GM23338 (cell line): ENCODE measurements around the gene ITIH6. TPM values are rescaled to one million over a fixed set of nuclear protein-coding genes. Genes with fewer than 3 reads are reported as not detected.
A peak's percentile ranks its signal among the peaks of the same experiment; 100 is the strongest.

ENCODE experiments used
- ATAC-seq: fragments of 200-7000 bp; cut with Tn5 transposase; 3 replicates; pipeline ENCODE4 v1.9.1; 2020
- DNase-seq: peaks from one replicate; pipeline ENCODE4 v3.0.0-alpha.2; 2015; ENCODE audit warnings: low spot score
- H2AFZ ChIP-seq: fragments of 200-600 bp; sonication (generic); 2 replicates; pipeline ENCODE4 v1.8.0; 2016; ENCODE audit warnings: antibody characterized with exemption, mild to moderate bottlenecking, moderate library complexity
- H3F3A ChIP-seq: fragments of 200-600 bp; sonication (generic); replicated peaks from 2 replicates; pipeline ENCODE4 v1.8.0; 2017; ENCODE audit warnings: antibody characterized with exemption, mixed run types, low read depth
- H3K27ac ChIP-seq: fragments of 200-600 bp; sonication (generic); 2 replicates; pipeline ENCODE4 v1.6.1; 2016; ENCODE audit warnings: low read depth
- H3K27me3 ChIP-seq: fragments of 200-600 bp; sonication (generic); 2 replicates; pipeline ENCODE4 v1.8.0; 2016; ENCODE audit warnings: mild to moderate bottlenecking, mixed run types, moderate library complexity; ENCODE audit not compliant: insufficient read depth
- H3K36me3 ChIP-seq: fragments of 200-600 bp; sonication (generic); 2 replicates; pipeline ENCODE4 v1.8.0; 2016; ENCODE audit warnings: mild to moderate bottlenecking; ENCODE audit not compliant: insufficient read depth
- H3K4me1 ChIP-seq: fragments of 200-600 bp; sonication (generic); 2 replicates; pipeline ENCODE4 v1.8.0; 2016; ENCODE audit warnings: mild to moderate bottlenecking, moderate library complexity; ENCODE audit not compliant: insufficient read depth
- H3K4me2 ChIP-seq: fragments of 200-600 bp; sonication (generic); 2 replicates; pipeline ENCODE4 v1.7.1; 2017; ENCODE audit warnings: mixed run types
- H3K4me3 ChIP-seq: fragments of 200-600 bp; sonication (generic); 2 replicates; pipeline ENCODE4 v1.6.1; 2016; ENCODE audit warnings: mixed run types
- H3K79me2 ChIP-seq: fragments of 200-600 bp; sonication (generic); replicated peaks from 2 replicates; pipeline ENCODE4 v1.8.0; 2017; ENCODE audit warnings: mild to moderate bottlenecking; ENCODE audit not compliant: insufficient read depth
- H3K9me2 ChIP-seq: fragments of 200-600 bp; sonication (generic); 2 replicates; pipeline ENCODE4 v1.8.0; 2017; ENCODE audit not compliant: insufficient read depth
- H4K20me1 ChIP-seq: fragments of 200-600 bp; sonication (generic); replicated peaks from 2 replicates; pipeline ENCODE4 v1.8.0; 2017; ENCODE audit warnings: mild to moderate bottlenecking; ENCODE audit not compliant: insufficient read depth
- H3K27ac Mint-ChIP-seq: 2 replicates; pipeline ENCODE4 v1.8.0; 2020; ENCODE audit warnings: inconsistent platforms, mild to moderate bottlenecking, moderate library complexity, mixed read lengths
- H3K27me3 Mint-ChIP-seq: 3 replicates; pipeline ENCODE4 v1.8.0; 2022; ENCODE audit warnings: low read depth, mild to moderate bottlenecking, moderate library complexity, mixed read lengths, inconsistent platforms; ENCODE audit not compliant: insufficient read depth, poor library complexity
- H3K36me3 Mint-ChIP-seq: 3 replicates; pipeline ENCODE4 v1.8.0; 2021; ENCODE audit warnings: low read depth, mild to moderate bottlenecking, inconsistent platforms, moderate library complexity, mixed read lengths
- H3K4me1 Mint-ChIP-seq: 3 replicates; pipeline ENCODE4 v1.8.0; 2020; ENCODE audit warnings: mild to moderate bottlenecking, inconsistent platforms, mixed read lengths
- H3K4me3 Mint-ChIP-seq: 3 replicates; pipeline ENCODE4 v1.8.0; 2021; ENCODE audit warnings: moderate library complexity, mild to moderate bottlenecking, inconsistent platforms, mixed read lengths
- H3K9me3 Mint-ChIP-seq: 3 replicates; pipeline ENCODE4 v1.8.0; 2020; ENCODE audit warnings: moderate library complexity, mild to moderate bottlenecking, inconsistent platforms, mixed read lengths
- CREB1 ChIP-seq: fragments of 250-450 bp; sonication (Bioruptor Pico); IDR thresholded peaks from 2 replicates; pipeline ENCODE4 v1.5.0; 2020; ENCODE audit warnings: low read depth, mild to moderate bottlenecking, moderate library complexity
- POLR2AphosphoS5 ChIP-seq: IDR thresholded peaks from 2 replicates; pipeline ENCODE4 v1.6.1; 2016; ENCODE audit warnings: antibody characterized with exemption, low read depth
- REST ChIP-seq: IDR thresholded peaks from one replicate; pipeline ENCODE4 v1.6.1; 2018; ENCODE audit warnings: antibody characterized with exemption; ENCODE audit not compliant: unreplicated experiment
- STAT1 ChIP-seq: IDR thresholded peaks from one replicate; pipeline ENCODE4 v1.6.1; 2016; ENCODE audit warnings: antibody characterized with exemption; ENCODE audit not compliant: unreplicated experiment
- ZNF462 ChIP-seq: fragments of 250-450 bp; sonication (Bioruptor Pico); IDR thresholded peaks from 2 replicates; pipeline ENCODE4 v1.5.0; 2020; ENCODE audit warnings: mild to moderate bottlenecking, moderate library complexity
- polyA plus RNA-seq: library from polyadenylated mRNA; unstranded; fragments of >200 nt; fragmentation: Nextera tagmentation; extraction: Ambion mirVana; gene quantifications from 2 replicates; pipeline ENCODE4 v1.2.1, GENCODE V29; 2016
- total RNA-seq: library from RNA; depleted of rRNA; stranded (reverse); fragments of >200 nt; shearing (Covaris generic); gene quantifications from 2 replicates; pipeline ENCODE4 v1.2.3, GENCODE V29; 2014

ITIH6 gene
- total and polyA plus RNA-seq, 2 experiments from 2014 or later = not detected

GRCh38 chrX:54812306-54812705 is 14.3 kb upstream of the ITIH6 start (continued):
- TF ChIP-seq ZNF462 = no peak

DNA sequence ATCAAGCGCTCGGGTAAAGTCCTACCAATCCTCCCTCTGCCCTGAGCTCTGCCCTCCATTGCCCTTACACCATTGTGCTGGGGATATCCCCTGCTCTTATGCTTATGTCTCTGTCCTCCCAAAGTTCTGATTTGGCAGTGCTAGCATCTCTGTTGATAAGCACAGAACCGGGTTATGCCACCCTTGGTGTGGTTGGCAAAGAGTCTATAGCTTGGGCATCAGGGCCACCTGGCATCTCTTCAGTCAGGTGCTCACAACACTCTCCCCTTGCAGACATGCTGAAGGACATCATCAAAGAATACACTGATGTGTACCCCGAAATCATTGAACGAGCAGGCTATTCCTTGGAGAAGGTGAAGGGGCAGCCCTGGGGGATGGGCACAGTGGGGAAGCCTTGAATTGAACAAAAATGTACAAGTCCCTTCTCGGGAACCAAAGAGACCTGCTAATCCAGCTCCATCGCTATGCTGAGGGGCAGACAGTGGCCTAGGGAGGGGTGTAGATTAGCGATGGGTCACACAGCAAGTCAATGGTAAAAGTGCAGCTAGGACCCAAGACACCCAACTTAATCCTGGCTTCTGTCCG is 13.3 kb upstream of the ITIH6 start:
- Mint-ChIP-seq H3K27me3 (peaks cover 19% of the 10 kb centered on the region), H3K27ac (no peak overlapping the region), H3K36me3 (peaks cover 65% of the 10 kb centered on the region), H3K4me1 (peaks cover 3% of the 10 kb centered on the region; the same call in 1 of the 3 replicates), H3K4me3 (0 out of 3 replicates have a peak overlapping the region, but pooled peaks have one; percentile 7), H3K9me3 (no peaks in the 10 kb centered on the region; the same call in 2 of the 3 replicates)
- Histone ChIP-seq H4K20me1 (no peaks in the 10 kb centered on the region), H3K27ac (no peak overlapping the region), H3K4me2 (no peak overlapping the region), H3K4me3 (no peak overlapping the region), H3K27me3 (no peaks in the 10 kb centered on the region), H3K36me3 (peaks cover 3% of the 10 kb centered on the region; the same call in 1 of the 2 replicates), H3K79me2 (0 out of 2 replicates have a peak, but pooled peaks cover 13% of the 10 kb centered on the region), H3F3A (no peaks in the 10 kb centered on the region), H3K4me1 (no peaks in the 10 kb centered on the region; the same call in 1 of the 2 replicates), H2AFZ (no peak overlapping the region), H3K9me2 (no peaks in the 10 kb centered on the region)
- ATAC-seq (no peak), DNase-seq (no peak)
- TF ChIP-seq REST (no peak), CREB1 (no peak), POLR2AphosphoS5 (no peak), STAT1 (no peak)
